Astrocyte (in vitro differentiated cells and primary cell): Measurements from ENCODE around the gene POLG. TPM values are rescaled to one million over a fixed set of nuclear protein-coding genes. Genes with fewer than 3 reads are reported as not detected.

Source experiments
- DNase-seq: peaks from one replicate; pipeline ENCODE4 v3.0.0-alpha.2; 2010; ENCODE audit warnings: low read depth
- FAIRE-seq: peaks from 2 replicates; lab custom pipeline; 2011; peaks lifted over from hg19 to GRCh38; lab: Jason Lieb, UNC
- H2AFZ ChIP-seq: 2 replicates; pipeline ENCODE4 v1.6.0; 2012; ENCODE audit warnings: low read depth, low read length, inconsistent platforms
- H3K27ac ChIP-seq: 2 replicates; pipeline ENCODE4 v1.5.1; 2011; ENCODE audit warnings: low read depth, low read length, inconsistent platforms
- H3K27me3 ChIP-seq: 2 replicates; pipeline ENCODE4 v1.6.0; 2011; ENCODE audit warnings: low read length, inconsistent platforms; ENCODE audit not compliant: insufficient read depth
- H3K36me3 ChIP-seq: 2 replicates; pipeline ENCODE4 v1.5.1; 2011; ENCODE audit warnings: low read length, inconsistent platforms; ENCODE audit not compliant: insufficient read depth
- H3K4me1 ChIP-seq: 2 replicates; pipeline ENCODE4 v1.5.1; 2011; ENCODE audit warnings: low read length, inconsistent platforms; ENCODE audit not compliant: insufficient read depth
- H3K4me2 ChIP-seq: 2 replicates; pipeline ENCODE4 v1.6.0; 2012; ENCODE audit warnings: low read length, inconsistent platforms
- H3K4me3 ChIP-seq: 2 replicates; pipeline ENCODE4 v1.5.1; 2011; ENCODE audit warnings: low read depth, mild to moderate bottlenecking, low read length, inconsistent platforms; ENCODE audit not compliant: insufficient read depth
- H3K79me2 ChIP-seq: 2 replicates; pipeline ENCODE4 v1.6.0; 2012; ENCODE audit warnings: mild to moderate bottlenecking, low read length, inconsistent platforms; ENCODE audit not compliant: insufficient read depth
- H3K9ac ChIP-seq: 2 replicates; pipeline ENCODE4 v1.6.0; 2012; ENCODE audit warnings: mild to moderate bottlenecking, low read length, inconsistent platforms
- H3K9me3 ChIP-seq: 2 replicates; pipeline ENCODE4 v1.5.1; 2012; ENCODE audit warnings: low read depth, mild to moderate bottlenecking, low read length, inconsistent platforms; ENCODE audit not compliant: insufficient read depth
- H4K20me1 ChIP-seq: 2 replicates; pipeline ENCODE4 v1.6.0; 2012; ENCODE audit warnings: low read length, inconsistent platforms; ENCODE audit not compliant: insufficient read depth
- H3K27ac Mint-ChIP-seq: one replicate; pipeline ENCODE4 v1.8.0; 2021; ENCODE audit warnings: mild to moderate bottlenecking, mixed read lengths; ENCODE audit not compliant: unreplicated experiment
- H3K27me3 Mint-ChIP-seq: one replicate; pipeline ENCODE4 v1.8.0; 2021; ENCODE audit warnings: low read depth, mixed read lengths; ENCODE audit not compliant: unreplicated experiment
- H3K36me3 Mint-ChIP-seq: one replicate; pipeline ENCODE4 v1.8.0; 2021; ENCODE audit warnings: low read depth, mixed read lengths; ENCODE audit not compliant: unreplicated experiment
- H3K4me1 Mint-ChIP-seq: one replicate; pipeline ENCODE4 v1.8.0; 2021; ENCODE audit warnings: low read depth, mixed read lengths; ENCODE audit not compliant: unreplicated experiment
- H3K4me3 Mint-ChIP-seq: one replicate; pipeline ENCODE4 v1.8.0; 2021; ENCODE audit warnings: mild to moderate bottlenecking, moderate library complexity, mixed read lengths; ENCODE audit not compliant: unreplicated experiment
- H3K9me3 Mint-ChIP-seq: one replicate; pipeline ENCODE4 v1.8.0; 2021; ENCODE audit warnings: mild to moderate bottlenecking, mixed read lengths; ENCODE audit not compliant: unreplicated experiment
- CTCF ChIP-seq: IDR thresholded peaks from 2 replicates; pipeline ENCODE4 v1.5.1; 2011; ENCODE audit warnings: low read depth, mild to moderate bottlenecking, inconsistent platforms, low read length, moderate library complexity; ENCODE audit not compliant: insufficient read depth
- EZH2 ChIP-seq: IDR thresholded peaks from 2 replicates; pipeline ENCODE4 v1.6.1; 2012; ENCODE audit warnings: mild to moderate bottlenecking, low read length, inconsistent platforms; ENCODE audit not compliant: insufficient read depth
- total RNA-seq: library from RNA; stranded (reverse); gene quantifications from 2 replicates; pipeline ENCODE4 v1.2.1, GENCODE V29; 2021

The POLG gene
- total RNA-seq, 1 donor from 2014 or later, result 54.4 TPM

DNA sequence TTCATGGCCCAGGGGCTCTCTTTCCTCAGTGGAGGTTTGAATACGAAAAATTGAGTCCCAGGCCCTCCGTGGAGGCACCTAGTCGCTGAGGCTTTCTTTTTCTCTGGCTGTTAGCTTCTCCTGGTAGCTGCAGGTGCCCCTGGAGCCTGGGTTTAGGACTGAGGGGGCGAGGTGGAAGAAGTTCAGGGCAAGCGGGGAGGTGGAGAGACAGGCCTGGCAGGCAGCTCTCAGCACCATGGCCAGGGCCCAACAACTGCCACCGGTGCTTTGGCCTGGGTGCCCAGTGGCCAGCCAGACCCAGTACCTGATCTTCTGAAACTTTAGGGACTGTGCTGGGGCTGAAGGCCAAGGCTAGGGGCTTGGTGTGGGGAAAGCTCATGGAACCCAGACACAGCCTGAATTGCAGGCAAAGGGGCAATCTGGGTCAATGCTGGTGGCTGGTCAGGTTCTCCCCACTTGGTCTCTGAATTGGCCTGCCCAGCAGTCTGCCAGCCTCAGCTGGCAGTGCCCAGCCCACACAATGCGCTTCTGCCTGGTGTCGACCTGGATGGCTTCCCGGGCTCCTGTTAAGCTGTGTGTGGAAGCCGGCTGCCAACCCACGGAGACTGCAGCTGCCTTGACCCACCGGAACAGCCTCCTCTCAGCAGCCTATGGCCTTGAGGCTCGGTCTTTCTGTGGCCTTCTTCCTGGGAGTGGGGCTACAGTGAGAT, 30.3 kb upstream of the POLG start:
- H3K79me2 ChIP-seq, result no peaks in the 10 kb centered on the region
- H3K9ac ChIP-seq, result no peak overlapping the region
- Mint-ChIP-seq H3K27ac (no peak overlapping the region), H3K9me3 (peaks cover 6% of the 10 kb centered on the region), H3K27me3 (peaks cover 79% of the 10 kb centered on the region), H3K36me3 (peaks cover 2% of the 10 kb centered on the region), H3K4me1 (no peaks in the 10 kb centered on the region), H3K4me3 (no peak overlapping the region)
- H3K27me3 ChIP-seq, result peaks cover 90% of the 10 kb centered on the region
- DNase-seq (no peak), FAIRE-seq (no peak)
- no peak overlapping the region for H3K4me2 ChIP-seq
- peaks cover under 1% of the 10 kb centered on the region for H3K9me3 ChIP-seq
- H3K4me3 ChIP-seq, result no peak overlapping the region
- H3K36me3 ChIP-seq, result no peaks in the 10 kb centered on the region
- H4K20me1 ChIP-seq, result peaks cover 20% of the 10 kb centered on the region
- no peaks in the 10 kb centered on the region for H3K4me1 ChIP-seq
- no peak for TF ChIP-seq CTCF
- TF ChIP-seq EZH2, result peak; percentile 21
- H3K27ac ChIP-seq, result no peak overlapping the region
- no peak overlapping the region for H2AFZ ChIP-seq

DNA sequence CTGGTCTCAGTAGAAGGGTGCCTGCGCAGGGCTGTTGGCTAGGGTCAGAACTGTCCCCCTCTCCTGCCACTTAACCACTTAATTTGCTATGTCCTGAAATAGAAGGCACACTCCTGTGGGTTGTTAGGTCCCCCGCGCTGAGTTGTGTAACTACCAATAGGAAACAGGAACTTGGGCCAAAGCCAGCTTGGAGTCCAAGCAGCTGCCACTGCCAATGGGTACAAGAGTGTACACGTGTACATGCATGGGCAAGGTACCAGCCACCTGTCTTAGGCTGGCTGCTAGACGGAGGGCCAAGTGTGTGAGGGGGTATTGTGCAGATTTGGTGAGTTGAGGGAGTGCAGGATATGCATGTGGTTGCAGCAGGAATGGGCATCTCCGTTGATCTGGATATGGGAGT, 29.7 kb upstream of the POLG start:
- peaks cover 90% of the 10 kb centered on the region for H3K27me3 ChIP-seq
- H3K4me2 ChIP-seq, result no peak overlapping the region
- H3K4me1 Mint-ChIP-seq, result no peaks in the 10 kb centered on the region
- no peak overlapping the region for H2AFZ ChIP-seq
- peak overlapping the region; percentile 78 for H3K27ac Mint-ChIP-seq
- TF ChIP-seq CTCF (no peak), EZH2 (peak; percentile 19)
- no peaks in the 10 kb centered on the region for H3K4me1 ChIP-seq
- H3K27ac ChIP-seq, result no peak overlapping the region
- no peaks in the 10 kb centered on the region for H3K79me2 ChIP-seq
- H3K9me3 Mint-ChIP-seq, result peaks cover 6% of the 10 kb centered on the region
- FAIRE-seq, result no peak
- peaks cover 77% of the 10 kb centered on the region for H3K27me3 Mint-ChIP-seq
- peaks cover 17% of the 10 kb centered on the region for H4K20me1 ChIP-seq
- H3K4me3 Mint-ChIP-seq, result no peak overlapping the region
- no peak overlapping the region for H3K9ac ChIP-seq
- no peaks in the 10 kb centered on the region for H3K9me3 ChIP-seq
- no peak overlapping the region for H3K4me3 ChIP-seq
- H3K36me3 Mint-ChIP-seq, result no peaks in the 10 kb centered on the region
- H3K36me3 ChIP-seq, result no peaks in the 10 kb centered on the region
- no peak for DNase-seq

DNA sequence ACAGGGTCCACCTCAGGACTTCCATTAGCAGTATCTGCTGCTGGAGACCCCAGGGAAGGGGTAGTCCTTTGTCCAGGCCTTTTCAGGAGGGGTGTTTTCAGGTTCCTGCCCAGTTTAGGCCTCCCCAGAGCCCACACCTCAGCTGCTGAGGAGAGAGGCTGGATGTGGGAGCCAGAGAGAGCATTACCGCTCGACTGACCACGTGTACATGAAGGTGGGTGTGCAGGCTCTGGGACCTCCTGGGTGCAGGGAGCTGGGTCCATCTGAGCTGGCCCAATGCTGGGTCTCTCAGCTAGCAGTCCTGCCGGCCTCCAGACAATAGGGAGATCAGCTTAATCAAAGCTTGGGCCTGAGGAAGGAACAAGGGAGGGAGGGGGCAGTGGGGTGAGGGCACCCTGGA, 29.1 kb upstream of the POLG start:
- no peak for TF ChIP-seq EZH2
- no peak overlapping the region for H3K4me3 ChIP-seq
- no peak overlapping the region for H2AFZ ChIP-seq
- H3K27me3 ChIP-seq, result peaks cover 86% of the 10 kb centered on the region
- FAIRE-seq, result no peak
- H3K4me1 Mint-ChIP-seq, result no peaks in the 10 kb centered on the region
- H3K27ac Mint-ChIP-seq, result no peak overlapping the region
- no peaks in the 10 kb centered on the region for H3K9me3 ChIP-seq
- no peaks in the 10 kb centered on the region for H3K4me1 ChIP-seq
- H3K9ac ChIP-seq, result no peak overlapping the region
- H3K36me3 Mint-ChIP-seq, result no peaks in the 10 kb centered on the region
- peaks cover 12% of the 10 kb centered on the region for H4K20me1 ChIP-seq
- no peak overlapping the region for H3K27ac ChIP-seq
- no peak overlapping the region for H3K4me3 Mint-ChIP-seq
- DNase-seq, result no peak
- H3K36me3 ChIP-seq, result no peaks in the 10 kb centered on the region
- no peak overlapping the region for H3K4me2 ChIP-seq
- H3K27me3 Mint-ChIP-seq, result peaks cover 72% of the 10 kb centered on the region
- no peaks in the 10 kb centered on the region for H3K79me2 ChIP-seq
- H3K9me3 Mint-ChIP-seq, result peaks cover 6% of the 10 kb centered on the region
